ENCODE data around the gene SAMHD1.
"Not testable (repeated sequence)": the region's sequence is repeated elsewhere in the genome, so short reads cannot be mapped to it uniquely, and the experiment has no call there.

Gene SAMHD1

DNA sequence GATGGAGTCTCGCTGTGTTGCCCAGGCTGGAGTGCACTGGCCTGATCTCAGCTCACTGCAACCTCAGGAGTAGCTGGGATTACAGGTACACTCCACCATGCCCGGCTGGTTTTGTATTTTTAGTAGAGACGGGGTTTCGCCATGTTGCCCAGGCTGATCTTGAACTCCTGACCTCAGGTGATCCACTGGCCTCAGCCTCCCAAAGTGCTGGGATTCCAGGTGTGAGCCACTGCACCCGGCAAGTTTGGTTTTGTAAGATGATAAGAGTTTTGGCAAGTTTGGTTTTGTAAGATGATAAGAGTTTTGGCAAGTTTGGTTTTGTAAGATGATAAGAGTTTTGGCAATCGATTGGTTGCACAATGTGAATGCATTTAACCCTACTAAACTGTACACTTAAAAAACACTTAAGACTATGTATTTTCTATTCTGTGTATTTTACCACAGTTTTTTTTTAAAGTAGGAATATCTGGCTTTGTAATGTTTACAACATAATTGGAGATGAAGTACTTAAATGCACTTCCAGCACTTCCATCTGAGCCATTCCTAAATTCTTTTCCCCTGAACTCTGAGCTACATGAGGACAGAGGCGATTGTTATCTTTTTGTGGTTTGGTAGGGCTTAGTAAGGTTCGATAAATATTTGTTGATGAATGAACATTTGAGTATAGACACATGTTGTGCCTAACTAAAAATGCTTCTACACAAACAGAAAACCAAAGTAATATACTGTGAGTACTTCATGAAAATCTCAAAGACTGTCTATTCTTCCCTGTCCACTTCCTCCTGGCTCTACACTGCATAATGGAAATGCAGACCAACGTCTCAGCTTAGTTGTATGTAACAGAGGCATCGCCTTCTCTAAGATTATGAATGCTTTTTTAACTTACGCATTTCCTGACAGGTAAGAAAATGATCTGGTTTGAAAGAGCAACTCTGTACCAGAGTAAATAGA is 18.8 kb downstream of the SAMHD1 start:
- H3K36me3 ChIP-seq = no peaks in the 10 kb centered on the region

DNA sequence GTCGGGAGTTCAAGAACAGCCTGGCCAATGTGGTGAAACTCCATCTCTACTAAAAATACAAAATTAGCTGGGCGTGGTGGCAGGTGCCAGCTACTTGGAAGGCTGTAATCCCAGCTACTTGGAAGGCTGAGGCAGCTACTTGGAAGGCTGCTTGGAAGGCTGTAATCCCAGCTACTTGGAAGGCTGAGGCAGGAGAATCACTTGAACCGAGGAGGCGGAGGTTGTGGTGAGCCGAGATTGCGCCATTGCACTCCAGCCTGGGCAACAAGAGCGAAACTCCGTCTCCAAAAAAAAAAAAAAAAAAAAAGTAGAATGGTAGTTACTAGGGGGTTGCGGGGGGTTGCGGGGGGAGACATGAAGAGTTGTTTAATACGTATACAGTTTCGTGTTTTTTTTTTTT is 19.4 kb downstream of the SAMHD1 start:
- not testable (repeated sequence) for H3K4me1 ChIP-seq, H3K4me3 ChIP-seq, H3K27ac ChIP-seq, H3K9ac ChIP-seq, H3K27me3 ChIP-seq, H3K9me3 ChIP-seq, H4K20me1 ChIP-seq, H3K4me2 ChIP-seq, H3K36me3 ChIP-seq

More for the DNA sequence above, 18.8 kb downstream of the SAMHD1 start:
- Histone ChIP-seq H3K27ac (no peak overlapping the region), H3K4me1 (no peaks in the 10 kb centered on the region), H3K9ac (no peak overlapping the region), H3K27me3 (no peaks in the 10 kb centered on the region), H3K4me3 (no peak overlapping the region), H3K9me3 (no peaks in the 10 kb centered on the region), H4K20me1 (no peaks in the 10 kb centered on the region), H3K4me2 (no peak overlapping the region)
- no peak for TF ChIP-seq Cebpa-rat (IDR thresholded peaks at IDR 0.05)

DNA sequence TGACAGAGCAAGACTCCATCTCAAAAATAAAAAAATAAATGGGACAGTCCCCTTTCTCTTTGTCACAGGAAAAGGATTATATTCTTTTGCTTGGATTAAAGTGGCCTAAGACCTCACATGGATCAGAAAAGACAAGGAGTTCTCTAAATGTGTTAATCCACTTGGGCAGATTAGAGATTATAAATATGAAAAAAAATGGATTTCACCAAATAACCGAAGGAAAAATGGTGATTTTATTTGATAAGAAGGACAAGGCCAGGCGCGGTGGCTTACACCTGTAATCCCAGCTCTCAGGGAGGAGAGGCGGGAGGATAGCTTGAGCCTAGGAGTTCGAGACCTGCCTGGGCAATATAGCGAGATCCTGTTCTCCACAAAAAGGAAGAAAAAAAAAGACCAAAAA is 21.8 kb downstream of the SAMHD1 start:
- Histone ChIP-seq H4K20me1 (no peaks in the 10 kb centered on the region), H3K36me3 (no peaks in the 10 kb centered on the region), H3K4me2 (no peak overlapping the region), H3K4me1 (peaks cover 16% of the 10 kb centered on the region), H3K27ac (no peak overlapping the region), H3K9me3 (no peaks in the 10 kb centered on the region), H3K27me3 (no peaks in the 10 kb centered on the region), H3K4me3 (no peak overlapping the region), H3K9ac (no peak overlapping the region)
- TF ChIP-seq Cebpa-rat (IDR thresholded peaks at IDR 0.05) = no peak

DNA sequence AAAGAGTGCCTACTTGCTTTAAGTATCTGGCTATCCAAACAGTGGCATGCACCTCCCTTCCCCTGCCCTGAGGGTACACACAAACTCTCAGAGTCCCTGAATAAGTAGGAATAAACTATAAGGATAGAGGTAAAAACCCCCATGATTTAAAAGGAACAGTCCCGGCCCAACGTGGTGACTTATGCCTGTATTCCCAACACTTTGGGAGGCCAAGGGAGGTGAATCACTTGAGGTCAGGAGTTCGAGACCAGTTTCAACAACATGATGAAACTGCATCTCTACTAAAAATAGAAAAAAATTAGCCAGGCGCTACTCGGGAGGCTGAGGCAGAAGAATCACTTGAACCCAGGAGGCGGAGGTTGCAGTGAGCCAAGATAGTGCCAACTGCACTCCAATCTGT is 22.2 kb downstream of the SAMHD1 start:
- H3K27ac ChIP-seq = no peak overlapping the region
- H3K4me2 ChIP-seq = no peak overlapping the region
- H3K4me1 ChIP-seq = peaks cover 16% of the 10 kb centered on the region
- TF ChIP-seq Cebpa-rat (IDR thresholded peaks at IDR 0.05) = no peak
- no peaks in the 10 kb centered on the region for H4K20me1 ChIP-seq
- H3K4me3 ChIP-seq = no peak overlapping the region
- H3K27me3 ChIP-seq = no peaks in the 10 kb centered on the region
- H3K36me3 ChIP-seq = no peaks in the 10 kb centered on the region
- H3K9ac ChIP-seq = no peak overlapping the region
- H3K9me3 ChIP-seq = no peaks in the 10 kb centered on the region

DNA sequence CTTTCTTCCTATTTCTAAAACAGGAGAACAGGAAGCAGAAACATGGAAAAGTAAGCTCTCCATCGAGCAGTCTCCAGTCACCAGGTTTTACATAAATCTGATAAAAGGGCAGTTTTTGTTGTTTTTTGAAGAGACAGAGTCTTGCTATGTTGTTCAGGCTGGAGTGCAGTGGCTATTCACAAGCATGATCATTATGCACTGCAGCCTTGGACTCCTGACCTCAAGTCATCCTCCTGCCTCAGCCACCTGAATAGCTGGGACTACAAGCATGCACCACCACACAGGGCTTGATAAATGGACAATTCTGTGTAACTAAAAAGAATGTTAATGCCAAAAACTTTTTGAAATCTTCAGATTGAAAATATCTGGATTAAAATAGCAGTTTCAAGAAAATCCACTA is 23.8 kb downstream of the SAMHD1 start:
- no peak overlapping the region for H3K4me2 ChIP-seq
- H3K4me1 ChIP-seq = peaks cover 16% of the 10 kb centered on the region
- no peaks in the 10 kb centered on the region for H3K27me3 ChIP-seq
- TF ChIP-seq Cebpa-rat (IDR thresholded peaks at IDR 0.05) = no peak
- no peak overlapping the region for H3K4me3 ChIP-seq
- H3K9ac ChIP-seq = no peak overlapping the region
- H4K20me1 ChIP-seq = no peaks in the 10 kb centered on the region
- H3K36me3 ChIP-seq = no peaks in the 10 kb centered on the region
- H3K9me3 ChIP-seq = no peaks in the 10 kb centered on the region
- no peak overlapping the region for H3K27ac ChIP-seq

DNA sequence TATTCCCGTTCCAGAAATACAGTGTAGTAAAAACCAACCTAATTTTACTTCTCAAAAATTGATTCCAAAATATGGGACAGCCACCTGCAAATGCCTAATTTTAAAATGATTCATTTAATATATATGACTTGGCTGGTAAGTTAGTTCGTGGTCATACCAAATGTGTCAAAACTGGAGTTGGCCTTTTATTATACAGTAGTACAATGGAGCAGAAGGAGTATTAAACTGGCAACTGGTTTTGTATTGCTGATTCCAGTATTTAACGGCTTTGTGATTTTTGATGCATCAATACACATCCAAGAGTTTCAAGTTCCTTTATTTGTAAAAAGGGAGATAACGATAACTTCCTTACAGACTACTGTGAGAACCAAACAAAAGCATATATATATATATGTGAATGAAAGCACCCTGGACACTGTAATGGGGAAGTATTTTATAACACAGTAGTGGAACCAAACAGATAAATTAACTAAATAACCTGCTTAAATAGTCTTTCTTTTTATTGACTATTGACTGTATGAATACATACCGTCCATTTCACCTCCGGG is 24.8 kb downstream of the SAMHD1 start:
- H3K4me3 ChIP-seq = no peak overlapping the region
- peak overlapping the region; percentile 42 for H3K4me2 ChIP-seq
- no peak overlapping the region for H3K9ac ChIP-seq
- H3K27me3 ChIP-seq = no peaks in the 10 kb centered on the region
- peaks cover 16% of the 10 kb centered on the region for H3K4me1 ChIP-seq
- no peaks in the 10 kb centered on the region for H3K9me3 ChIP-seq
- no peak overlapping the region for H3K27ac ChIP-seq
- no peaks in the 10 kb centered on the region for H4K20me1 ChIP-seq
- no peaks in the 10 kb centered on the region for H3K36me3 ChIP-seq
- TF ChIP-seq Cebpa-rat (IDR thresholded peaks at IDR 0.05) = no peak

DNA sequence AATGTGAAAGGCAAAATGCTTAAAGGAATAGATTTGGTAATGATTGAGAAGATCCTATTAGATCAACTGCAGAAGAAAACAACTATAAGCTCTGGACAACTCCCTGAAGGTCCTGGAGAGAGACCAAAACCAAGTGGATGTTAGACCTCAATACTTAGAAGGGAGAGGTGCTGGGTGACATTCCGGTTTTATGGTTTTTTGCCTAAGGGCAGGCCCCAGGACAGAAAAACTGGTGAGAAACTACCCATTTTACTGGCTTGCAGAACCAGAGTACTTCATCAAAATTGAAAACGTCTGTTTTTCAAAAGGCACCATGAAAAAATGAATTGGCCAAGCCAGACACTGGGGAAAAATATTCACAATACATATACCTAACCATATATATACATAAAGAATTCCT is 26.3 kb downstream of the SAMHD1 start:
- Histone ChIP-seq H3K36me3 (no peaks in the 10 kb centered on the region), H3K4me2 (no peak overlapping the region), H3K4me3 (no peak overlapping the region), H3K27me3 (no peaks in the 10 kb centered on the region), H3K9ac (no peak overlapping the region), H3K9me3 (no peaks in the 10 kb centered on the region), H3K27ac (no peak overlapping the region), H3K4me1 (peaks cover 16% of the 10 kb centered on the region), H4K20me1 (no peaks in the 10 kb centered on the region)
- no peak for TF ChIP-seq Cebpa-rat (IDR thresholded peaks at IDR 0.05)

DNA sequence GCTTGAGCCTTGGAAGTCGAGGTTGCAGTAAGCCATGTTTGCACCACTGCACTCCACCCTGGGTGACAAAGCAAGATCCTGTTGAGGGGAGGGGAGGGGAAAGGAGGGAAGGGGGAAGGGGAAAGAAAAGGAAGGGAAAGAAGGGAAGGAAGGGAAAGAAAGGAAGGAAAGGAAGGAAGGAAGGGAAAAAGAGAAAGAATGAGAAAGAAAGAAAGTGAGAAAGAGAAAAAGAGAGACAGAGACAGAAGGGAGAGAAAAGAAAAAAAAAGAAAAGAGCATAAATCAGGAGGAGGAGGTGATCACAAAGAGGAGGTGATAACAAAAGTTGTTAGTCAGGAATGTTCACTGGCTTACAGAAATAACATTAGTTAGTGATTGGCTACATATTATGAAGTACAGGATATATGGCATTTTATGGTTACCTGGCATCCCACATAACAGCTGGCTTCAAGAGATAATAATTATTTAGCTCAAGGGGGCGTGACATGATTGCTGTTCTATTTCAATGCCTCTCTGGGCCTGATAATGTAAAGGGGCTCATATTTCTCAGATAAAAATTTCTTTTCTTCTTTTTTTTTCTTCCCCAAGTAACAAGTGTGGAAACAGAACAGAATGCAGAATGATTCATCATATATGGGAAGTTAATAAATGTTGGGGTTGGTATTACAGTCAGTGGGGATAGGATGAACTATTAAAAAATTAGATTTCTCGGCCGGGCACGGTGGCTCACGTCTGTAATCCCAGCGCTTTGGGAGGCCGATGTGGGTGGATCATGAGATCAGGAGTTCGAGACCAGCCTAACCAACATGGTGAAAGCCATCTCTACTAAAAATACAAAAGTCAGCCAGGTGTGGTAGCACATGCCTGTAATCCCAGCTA is 27.1 kb downstream of the SAMHD1 start:
- no peak for TF ChIP-seq Cebpa-rat (IDR thresholded peaks at IDR 0.05)
- no peak overlapping the region for H3K27ac ChIP-seq
- H3K27me3 ChIP-seq = no peaks in the 10 kb centered on the region
- H3K4me2 ChIP-seq = no peak overlapping the region
- no peaks in the 10 kb centered on the region for H3K9me3 ChIP-seq
- H3K4me3 ChIP-seq = no peak overlapping the region
- H3K9ac ChIP-seq = no peak overlapping the region
- no peaks in the 10 kb centered on the region for H3K36me3 ChIP-seq
- no peaks in the 10 kb centered on the region for H4K20me1 ChIP-seq
- H3K4me1 ChIP-seq = peaks cover 16% of the 10 kb centered on the region

DNA sequence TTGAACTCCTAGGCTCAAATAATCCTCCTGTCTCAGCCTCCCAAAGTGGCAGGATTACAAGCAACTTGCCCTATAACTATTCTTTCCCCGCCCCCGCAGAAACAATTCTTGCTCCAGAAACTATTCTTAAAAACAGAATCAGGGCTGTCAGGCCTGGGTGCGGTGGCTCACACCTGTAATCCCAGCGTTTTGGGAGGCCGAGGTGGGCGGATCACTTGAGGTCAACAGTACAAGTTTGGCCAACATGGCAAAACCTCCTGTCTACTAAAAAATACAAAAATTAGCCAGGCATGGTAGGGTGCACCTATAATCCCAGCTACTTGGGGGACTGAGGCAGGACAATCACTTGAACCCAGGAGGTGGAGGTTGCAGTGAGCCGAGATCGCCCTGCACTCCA is 31.2 kb downstream of the SAMHD1 start:
- no peaks in the 10 kb centered on the region for H3K27me3 ChIP-seq
- no peaks in the 10 kb centered on the region for H3K9me3 ChIP-seq
- no peaks in the 10 kb centered on the region for H4K20me1 ChIP-seq
- no peak overlapping the region for H3K4me2 ChIP-seq
- no peaks in the 10 kb centered on the region for H3K36me3 ChIP-seq
- no peak overlapping the region for H3K4me3 ChIP-seq
- H3K27ac ChIP-seq = no peak overlapping the region
- no peaks in the 10 kb centered on the region for H3K4me1 ChIP-seq
- no peak for TF ChIP-seq Cebpa-rat (IDR thresholded peaks at IDR 0.05)
- H3K9ac ChIP-seq = no peak overlapping the region

All from BLaER1 (cell line).